ENCODE results near the gene PLA2G15.
A peak's percentile ranks its signal among the peaks of the same experiment; 100 is the strongest.

Gene PLA2G15

GRCh38 chr16:68310437-68310773, 65.2 kb downstream of the PLA2G15 start:
- peak overlapping the region; percentile 99 for H3K4me3 ChIP-seq (ENCODE audit: low read length)
- peak; percentile 11 for DNase-seq (ENCODE audit: low read depth)
- TF ChIP-seq, protein P1, sequence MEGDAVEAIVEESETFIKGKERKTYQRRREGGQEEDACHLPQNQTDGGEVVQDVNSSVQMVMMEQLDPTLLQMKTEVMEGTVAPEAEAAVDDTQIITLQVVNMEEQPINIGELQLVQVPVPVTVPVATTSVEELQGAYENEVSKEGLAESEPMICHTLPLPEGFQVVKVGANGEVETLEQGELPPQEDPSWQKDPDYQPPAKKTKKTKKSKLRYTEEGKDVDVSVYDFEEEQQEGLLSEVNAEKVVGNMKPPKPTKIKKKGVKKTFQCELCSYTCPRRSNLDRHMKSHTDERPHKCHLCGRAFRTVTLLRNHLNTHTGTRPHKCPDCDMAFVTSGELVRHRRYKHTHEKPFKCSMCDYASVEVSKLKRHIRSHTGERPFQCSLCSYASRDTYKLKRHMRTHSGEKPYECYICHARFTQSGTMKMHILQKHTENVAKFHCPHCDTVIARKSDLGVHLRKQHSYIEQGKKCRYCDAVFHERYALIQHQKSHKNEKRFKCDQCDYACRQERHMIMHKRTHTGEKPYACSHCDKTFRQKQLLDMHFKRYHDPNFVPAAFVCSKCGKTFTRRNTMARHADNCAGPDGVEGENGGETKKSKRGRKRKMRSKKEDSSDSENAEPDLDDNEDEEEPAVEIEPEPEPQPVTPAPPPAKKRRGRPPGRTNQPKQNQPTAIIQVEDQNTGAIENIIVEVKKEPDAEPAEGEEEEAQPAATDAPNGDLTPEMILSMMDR (conservative IDR thresholded peaks at IDR 0.05; ENCODE audit: low read length): no peak

Data from AG10803 (cell line).